H1 (cell line): ENCODE measurements around the gene SENP1. TPM values are rescaled to one million over a fixed set of nuclear protein-coding genes. Genes with fewer than 3 reads are reported as not detected.

Experiments
- CTCF ChIA-PET: fragments of 300-600 bp; sonication (Branson Sonifier 250); formaldehyde crosslinking; loops from one replicate; lab custom pipeline; 2021; ENCODE audit not compliant: partially characterized antibody; lab: Charles Lee
- POLR2A ChIA-PET: fragments of 300-600 bp; sonication (Branson Sonifier 250); formaldehyde crosslinking; loops from one replicate; lab custom pipeline; 2021; ENCODE audit warnings: inconsistent platforms; ENCODE audit not compliant: partially characterized antibody; lab: Charles Lee
- DNase-seq, 2 experiments: peaks; one replicate each; pipeline versions ENCODE4 v3.0.0 to v3.0.0-alpha.2; 2010 to 2022; ENCODE audit warnings: low spot score in 2 of 2, low read depth in 1 of 2, mixed read lengths in 1 of 2
- FAIRE-seq: peaks from 2 replicates; lab custom pipeline; 2011; peaks lifted over from hg19 to GRCh38; lab: Jason Lieb, UNC
- H2AFZ ChIP-seq: 2 replicates; pipeline ENCODE4 v1.8.1; 2012; ENCODE audit warnings: low read length, inconsistent platforms
- H2AK5ac ChIP-seq: 2 replicates; pipeline ENCODE4 v1.6.1; 2013; ENCODE audit warnings: low read depth, low read length
- H2BK120ac ChIP-seq: replicated peaks from 2 replicates; pipeline ENCODE3; 2013; ENCODE audit warnings: low read depth, low read length, inconsistent platforms
- H2BK12ac ChIP-seq: 2 replicates; pipeline ENCODE4 v1.6.1; 2013; ENCODE audit warnings: low read depth, low read length
- H2BK15ac ChIP-seq: 2 replicates; pipeline ENCODE4 v1.6.1; 2013; ENCODE audit warnings: low read length
- H2BK20ac ChIP-seq: 2 replicates; pipeline ENCODE4 v1.6.1; 2013; ENCODE audit warnings: low read length
- H2BK5ac ChIP-seq: 2 replicates; pipeline ENCODE4 v1.6.1; 2013; ENCODE audit warnings: low read depth, low read length
- H3K14ac ChIP-seq: 2 replicates; pipeline ENCODE4 v1.6.1; 2013; ENCODE audit warnings: inconsistent platforms; ENCODE audit not compliant: insufficient read length
- H3K18ac ChIP-seq: 2 replicates; pipeline ENCODE4 v1.6.1; 2013; ENCODE audit warnings: low read length; ENCODE audit errors: extremely low read depth
- H3K23ac ChIP-seq: 2 replicates; pipeline ENCODE4 v1.6.1; 2013; ENCODE audit warnings: inconsistent platforms; ENCODE audit not compliant: insufficient read length
- H3K23me2 ChIP-seq: 2 replicates; pipeline ENCODE4 v1.6.1; 2013; ENCODE audit warnings: low read depth, low read length
- H3K27ac ChIP-seq: 2 replicates; pipeline ENCODE4 v1.6.1; 2011; ENCODE audit warnings: low read depth, low read length, inconsistent platforms
- H3K27me3 ChIP-seq, 4 experiments: replicated peaks in 1 of 4; 1 replicate in 1 of 4; 2 replicates in 3 of 4; pipeline versions ENCODE4 v1.6.1 to v1.8.1; 2011 to 2013; ENCODE audit warnings: low read length in 3 of 4, mild to moderate bottlenecking in 3 of 4, inconsistent platforms in 2 of 4, mixed read lengths in 2 of 4, moderate library complexity in 1 of 4; ENCODE audit not compliant: control insufficient read depth in 3 of 4, insufficient read depth in 3 of 4; ENCODE audit errors: extremely low read depth in 1 of 4
- H3K36me3 ChIP-seq, 4 experiments: 2 replicates each; pipeline versions ENCODE4 v1.6.1 to v1.8.1; 2011 to 2013; ENCODE audit warnings: mild to moderate bottlenecking in 4 of 4, low read length in 3 of 4, moderate library complexity in 2 of 4, control low read depth in 1 of 4, inconsistent platforms in 1 of 4; ENCODE audit not compliant: insufficient read depth in 4 of 4, control insufficient read depth in 2 of 4
- H3K4ac ChIP-seq: replicated peaks from 2 replicates; pipeline ENCODE3; 2013; ENCODE audit warnings: low read length, low read depth, mixed read lengths, inconsistent platforms; ENCODE audit not compliant: insufficient read length
- H3K4me1 ChIP-seq, 4 experiments: replicated peaks in 1 of 4; 1 replicate in 1 of 4; 2 replicates in 3 of 4; pipeline versions ENCODE4 v1.6.1 to v1.8.1; 2011 to 2013; ENCODE audit warnings: low read length in 3 of 4, inconsistent platforms in 2 of 4, mixed read lengths in 1 of 4; ENCODE audit not compliant: insufficient read depth in 4 of 4, control insufficient read depth in 3 of 4
- H3K4me2 ChIP-seq, 2 experiments: 2 replicates each; pipeline versions ENCODE4 v1.6.1 to v1.8.1; 2011 to 2013; ENCODE audit warnings: low read depth in 2 of 2, low read length in 2 of 2, control low read depth in 1 of 2, inconsistent platforms in 1 of 2, mild to moderate bottlenecking in 1 of 2; ENCODE audit not compliant: insufficient read depth in 1 of 2
- H3K4me3 ChIP-seq, 4 experiments: fragments of 200-600, 300-600 bp in 1 of 4; sonication (generic), shearing (Covaris generic), sonication (Bioruptor Twin) in 1 of 4; 2 replicates each; pipeline versions ENCODE4 v1.5.1 to v1.8.1; 2011 to 2016; ENCODE audit warnings: low read length in 4 of 4, low read depth in 3 of 4, control low read depth in 2 of 4, inconsistent platforms in 2 of 4, mild to moderate bottlenecking in 2 of 4, mixed read lengths in 1 of 4, moderate library complexity in 1 of 4; ENCODE audit not compliant: insufficient read depth in 2 of 4; ENCODE audit errors: extremely low read depth in 1 of 4
- H3K56ac ChIP-seq: replicated peaks from 2 replicates; pipeline ENCODE3; 2013; ENCODE audit warnings: low read depth, mild to moderate bottlenecking, mixed read lengths, low read length, inconsistent platforms; ENCODE audit not compliant: insufficient read length
- H3K79me1 ChIP-seq: 2 replicates; pipeline ENCODE4 v1.6.1; 2013; ENCODE audit warnings: low read depth, low read length, control low read depth
- H3K79me2 ChIP-seq, 2 experiments: 2 replicates each; pipeline versions ENCODE4 v1.6.1 to v1.8.1; 2012 to 2013; ENCODE audit warnings: low read length in 2 of 2, mild to moderate bottlenecking in 2 of 2, inconsistent platforms in 1 of 2; ENCODE audit not compliant: insufficient read depth in 2 of 2, control insufficient read depth in 1 of 2
- H3K9ac ChIP-seq, 4 experiments: replicated peaks in 1 of 4; 1 replicate in 1 of 4; 2 replicates in 3 of 4; pipeline versions ENCODE4 v1.6.1 to v1.8.1; 2011 to 2013; ENCODE audit warnings: low read depth in 3 of 4, low read length in 3 of 4, control low read depth in 2 of 4, mild to moderate bottlenecking in 2 of 4, moderate library complexity in 2 of 4, inconsistent platforms in 1 of 4; ENCODE audit errors: extremely low read depth in 1 of 4
- H3K9me3 ChIP-seq, 2 experiments: 2 replicates each; pipeline versions ENCODE4 v1.6.1 to v1.8.1; 2012 to 2013; ENCODE audit warnings: mild to moderate bottlenecking in 2 of 2, moderate library complexity in 2 of 2, control low read depth in 1 of 2, inconsistent platforms in 1 of 2, low read depth in 1 of 2, low read length in 1 of 2, mixed read lengths in 1 of 2; ENCODE audit not compliant: insufficient read depth in 2 of 2
- H4K20me1 ChIP-seq, 2 experiments: replicated peaks in 1 of 2; 2 replicates each; pipeline versions ENCODE3 to v1.8.1; 2011 to 2013; ENCODE audit warnings: inconsistent platforms in 2 of 2, low read length in 2 of 2, mild to moderate bottlenecking in 1 of 2; ENCODE audit not compliant: insufficient read depth in 2 of 2, control insufficient read depth in 1 of 2
- H4K5ac ChIP-seq: 2 replicates; pipeline ENCODE4 v1.6.1; 2013; ENCODE audit warnings: low read length, low read depth, mixed read lengths, inconsistent platforms; ENCODE audit not compliant: insufficient read length
- H4K8ac ChIP-seq: 2 replicates; pipeline ENCODE4 v1.8.0; 2013; ENCODE audit warnings: mild to moderate bottlenecking, moderate library complexity, low read length, inconsistent platforms; ENCODE audit not compliant: insufficient read depth; ENCODE audit errors: extremely low read depth
- H4K91ac ChIP-seq: replicated peaks from 2 replicates; pipeline ENCODE3; 2013; ENCODE audit warnings: low read length, mixed read lengths, inconsistent platforms; ENCODE audit not compliant: insufficient read length
- CTBP2 ChIP-seq: IDR thresholded peaks from 2 replicates; pipeline ENCODE4 v1.7.0; 2011; ENCODE audit warnings: borderline replicate concordance, mild to moderate bottlenecking, moderate library complexity, mixed read lengths, low read length; ENCODE audit not compliant: insufficient read depth, insufficient read length
- JUND ChIP-seq: IDR thresholded peaks from 2 replicates; pipeline ENCODE4 v1.6.1; 2011; ENCODE audit warnings: mild to moderate bottlenecking, improper control_type of control experiment, low read length
- KDM1A ChIP-seq: fragments of 200-600, 300-600 bp; sonication (generic); IDR thresholded peaks from 2 replicates; pipeline ENCODE4 v1.7.1; 2016; ENCODE audit warnings: mild to moderate bottlenecking, low read length, borderline replicate concordance
- NRF1 ChIP-seq: IDR thresholded peaks from 2 replicates; pipeline ENCODE4 v1.6.1; 2011; ENCODE audit warnings: mild to moderate bottlenecking, low read depth, low read length, improper control_type of control experiment
- RNF2 ChIP-seq: fragments of 200-900, 300-1000 bp; sonication (generic); IDR thresholded peaks from 2 replicates; pipeline ENCODE4 v1.7.1; 2016; ENCODE audit warnings: borderline replicate concordance, low read depth, mild to moderate bottlenecking, antibody characterized with exemption, low read length; ENCODE audit not compliant: poor library complexity, severe bottlenecking; ENCODE audit errors: missing control alignments
- SIN3A ChIP-seq, 2 experiments: IDR thresholded peaks in 1 of 2; conservative IDR thresholded peaks in 1 of 2; 2 replicates each; pipeline ENCODE4 v1.6.1; 2011 to 2012; ENCODE audit warnings: low read length in 2 of 2, improper control_type of control experiment in 1 of 2, low read depth in 1 of 2, mild to moderate bottlenecking in 1 of 2
- SIX5 ChIP-seq: IDR thresholded peaks from 2 replicates; pipeline ENCODE4 v1.6.1; 2011; ENCODE audit warnings: mild to moderate bottlenecking, low read depth, low read length
- SRF ChIP-seq: IDR thresholded peaks from 2 replicates; pipeline ENCODE4 v1.6.1; 2011; ENCODE audit warnings: mild to moderate bottlenecking, low read depth, low read length, moderate library complexity
- ZNF274 ChIP-seq: IDR thresholded peaks from 2 replicates; pipeline ENCODE4 v1.7.0; 2012; ENCODE audit warnings: low read length, borderline replicate concordance; ENCODE audit errors: extremely low read depth
- WGBS, 2 experiments: shearing (Covaris generic) in 1 of 2; methylation state at CpG; one replicate each; pipeline versions ENCODE4 v1.1.6 to v1.1.7; 2013 to 2015; ENCODE audit warnings: low lambda C conversion rate in 2 of 2, mixed read lengths in 2 of 2, inconsistent platforms in 1 of 2, low coverage in 1 of 2, missing lambda C conversion rate in 1 of 2; ENCODE audit not compliant: insufficient replicate concordance in 2 of 2, insufficient coverage in 1 of 2, insufficient read length in 1 of 2; ENCODE audit errors: extremely low coverage in 1 of 2, missing lambda C conversion rate in 1 of 2; 5-methylcytosine and 5-hydroxymethylcytosine counted together
- polyA plus RNA-seq, 7 experiments: library from polyadenylated mRNA; depleted of rRNA in 3 of 7; stranded (reverse) in 5 of 7; unstranded in 2 of 7; fragments of >200 nt in 5 of 7; fragments of 200-250 nt in 2 of 7; gene quantifications; 1 replicate in 5 of 7; 2 replicates in 1 of 7; 4 replicates in 1 of 7; pipeline versions ENCODE4 v1.2.1 to v1.2.3, GENCODE V29; 2011 to 2013; ENCODE audit warnings: missing spikeins in 2 of 7, mixed read lengths in 2 of 7
- total RNA-seq: library from RNA; stranded (reverse); fragmentation: NEBNext Ultra II Directional; extraction: Animal tissue kit (Norgen Biotek cat#: 25700); gene quantifications from 2 replicates; pipeline ENCODE4 v1.2.1, GENCODE V29; 2021
- TF ChIP-seq, protein P1 (sequence below): IDR thresholded peaks from 2 replicates; pipeline ENCODE4 v1.6.1; 2012; ENCODE audit warnings: inconsistent platforms
- TF ChIP-seq, protein P2 (sequence below), 3 experiments: IDR thresholded peaks; 1 replicate in 2 of 3; 2 replicates in 1 of 3; pipeline versions ENCODE4 v1.5.1 to v1.6.1; 2011; ENCODE audit warnings: low read length in 3 of 3, mild to moderate bottlenecking in 3 of 3, inconsistent platforms in 2 of 3, low read depth in 1 of 3, moderate library complexity in 1 of 3; ENCODE audit not compliant: insufficient read depth in 1 of 3; ENCODE audit errors: control extremely low read depth in 1 of 3

The SENP1 gene
- total and polyA plus RNA-seq, 2 of the 8 experiments (the other 6 are each of a cell fraction or from before 2014, with no cell fraction given): 14.2 to 31.5 TPM

DNA sequence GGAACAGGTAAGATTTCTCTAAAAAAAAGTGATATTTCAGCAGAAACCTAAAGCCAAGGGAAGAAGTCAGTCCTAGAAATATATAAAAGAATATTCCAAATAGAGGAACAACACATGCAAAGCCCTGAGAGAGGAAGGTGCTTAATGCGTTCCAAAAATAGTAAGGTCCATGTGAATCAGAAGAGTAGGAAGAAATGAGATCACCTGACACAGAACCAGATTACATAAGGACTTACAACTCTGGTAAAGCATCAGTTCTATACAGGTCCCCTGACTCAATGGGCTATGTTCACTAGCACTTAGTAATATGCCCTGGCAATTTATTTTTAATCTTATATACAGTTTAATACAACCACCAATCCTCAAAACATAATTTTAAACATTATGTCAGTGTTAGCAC, 30.0 kb downstream of the SENP1 start:
- whole genome bisulfite sequencing, 2 experiments: 77% methylated on average over 1 of the region's 1 CpG; no CpG with 5 or more reads in 1 of the 2 experiments
- no peak for FAIRE-seq
- Histone ChIP-seq H3K9me3 (no peaks in the 10 kb centered on the region), H3K4me3 (no peak overlapping the region), H4K8ac (no peak overlapping the region), H3K36me3 (peaks cover 0 to 22% (median 8%) of the 10 kb centered on the region in 4 experiments; a peak in 6 of 8 replicates), H4K5ac (no peak overlapping the region), H3K4me2 (no peak overlapping the region), H3K4ac (no peak overlapping the region), H2BK15ac (no peak overlapping the region), H4K91ac (no peak overlapping the region), H2BK120ac (no peak overlapping the region), H3K23me2 (no peaks in the 10 kb centered on the region), H3K27me3 (peaks cover 0 to 1% (median 0%) of the 10 kb centered on the region in 4 experiments; a peak in 1 of 7 replicates), H3K79me2 (no peaks in the 10 kb centered on the region), H2AK5ac (no peak overlapping the region), H2BK12ac (no peak overlapping the region), H3K79me1 (no peaks in the 10 kb centered on the region), H3K23ac (no peak overlapping the region), H3K56ac (no peak overlapping the region), H4K20me1 (peaks cover 0 to 1% of the 10 kb centered on the region in 2 experiments), H3K27ac (no peak overlapping the region), H3K9ac (no peak overlapping the region), H2BK20ac (no peak overlapping the region), H3K18ac (no peak overlapping the region), H2AFZ (no peak overlapping the region), H3K4me1 (no peaks in the 10 kb centered on the region), H2BK5ac (no peak overlapping the region), H3K14ac (no peak overlapping the region)
- ChIA-PET CTCF (no interaction called here), POLR2A (no interaction called here)
- no peak for DNase-seq
- TF ChIP-seq, protein P1, sequence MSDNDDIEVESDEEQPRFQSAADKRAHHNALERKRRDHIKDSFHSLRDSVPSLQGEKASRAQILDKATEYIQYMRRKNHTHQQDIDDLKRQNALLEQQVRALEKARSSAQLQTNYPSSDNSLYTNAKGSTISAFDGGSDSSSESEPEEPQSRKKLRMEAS: no peak
- no peak for TF ChIP-seq JUND
- no peak for TF ChIP-seq NRF1
- no peak for TF ChIP-seq RNF2
- TF ChIP-seq, protein P2, sequence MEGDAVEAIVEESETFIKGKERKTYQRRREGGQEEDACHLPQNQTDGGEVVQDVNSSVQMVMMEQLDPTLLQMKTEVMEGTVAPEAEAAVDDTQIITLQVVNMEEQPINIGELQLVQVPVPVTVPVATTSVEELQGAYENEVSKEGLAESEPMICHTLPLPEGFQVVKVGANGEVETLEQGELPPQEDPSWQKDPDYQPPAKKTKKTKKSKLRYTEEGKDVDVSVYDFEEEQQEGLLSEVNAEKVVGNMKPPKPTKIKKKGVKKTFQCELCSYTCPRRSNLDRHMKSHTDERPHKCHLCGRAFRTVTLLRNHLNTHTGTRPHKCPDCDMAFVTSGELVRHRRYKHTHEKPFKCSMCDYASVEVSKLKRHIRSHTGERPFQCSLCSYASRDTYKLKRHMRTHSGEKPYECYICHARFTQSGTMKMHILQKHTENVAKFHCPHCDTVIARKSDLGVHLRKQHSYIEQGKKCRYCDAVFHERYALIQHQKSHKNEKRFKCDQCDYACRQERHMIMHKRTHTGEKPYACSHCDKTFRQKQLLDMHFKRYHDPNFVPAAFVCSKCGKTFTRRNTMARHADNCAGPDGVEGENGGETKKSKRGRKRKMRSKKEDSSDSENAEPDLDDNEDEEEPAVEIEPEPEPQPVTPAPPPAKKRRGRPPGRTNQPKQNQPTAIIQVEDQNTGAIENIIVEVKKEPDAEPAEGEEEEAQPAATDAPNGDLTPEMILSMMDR (IDR thresholded peaks at IDR 0.05; ENCODE audit: control extremely low read depth in 1 of 3, insufficient read depth in 1 of 3, low read depth in 1 of 3, low read length in 3 of 3): no peak
- TF ChIP-seq SIN3A (conservative IDR thresholded peaks at IDR 0.05 in 1 of 2, IDR thresholded peaks at IDR 0.05 in 1 of 2; ENCODE audit: low read depth in 1 of 2, low read length in 2 of 2): no peak
- TF ChIP-seq ZNF274: no peak
- TF ChIP-seq SIX5: no peak
- TF ChIP-seq CTBP2: no peak
- TF ChIP-seq KDM1A: no peak
- TF ChIP-seq SRF: no peak
